ENCODE measurements around the gene NUDT14. TPM values are rescaled to one million over a fixed set of nuclear protein-coding genes. Genes with fewer than 3 reads are reported as not detected.

The NUDT14 gene
- total RNA-seq, 1 experiment from 2014 or later, result 30.1 TPM

GRCh38 chr14:105152794-105153241, 28.3 kb downstream of the NUDT14 start:
- no peak overlapping the region for H3K4me3 ChIP-seq (ENCODE audit: low read length)
- H3K27me3 ChIP-seq (ENCODE audit: low read length), result no peaks in the 10 kb centered on the region
- no peak overlapping the region for H3K27ac ChIP-seq (ENCODE audit: low read length)
- no peaks in the 10 kb centered on the region for H3K4me1 ChIP-seq (ENCODE audit: low read length)
- H3K4me2 ChIP-seq (ENCODE audit: low read depth, low read length, poor library complexity, severe bottlenecking), result no peak overlapping the region
- H3K9me3 ChIP-seq (ENCODE audit: low read length), result no peaks in the 10 kb centered on the region
- H3K79me2 ChIP-seq (ENCODE audit: low read length), result no peaks in the 10 kb centered on the region
- no peaks in the 10 kb centered on the region; the same call in 1 of the 2 replicates for H4K20me1 ChIP-seq (ENCODE audit: insufficient read depth, low read depth, low read length)
- H3K36me3 ChIP-seq (ENCODE audit: insufficient read depth, low read length), result no peaks in the 10 kb centered on the region
- no peaks in the 10 kb centered on the region for H3K9me2 ChIP-seq (replicated peaks; ENCODE audit: insufficient read depth, low read length)
- H2AFZ ChIP-seq (ENCODE audit: low read length), result no peak overlapping the region
- DNase-seq, result no peak
- no peak overlapping the region for H3K9ac ChIP-seq (ENCODE audit: low read length)

- Histone ChIP-seq H3K79me2 (ENCODE audit: low read length) (no peaks in the 10 kb centered on the region), H4K20me1 (ENCODE audit: insufficient read depth, low read depth, low read length) (no peaks in the 10 kb centered on the region; the same call in 1 of the 2 replicates), H3K4me2 (ENCODE audit: low read depth, low read length, poor library complexity, severe bottlenecking) (no peak overlapping the region), H3K9me2 (replicated peaks; ENCODE audit: insufficient read depth, low read length) (no peaks in the 10 kb centered on the region), H3K4me1 (ENCODE audit: low read length) (no peaks in the 10 kb centered on the region), H3K9ac (ENCODE audit: low read length) (no peak overlapping the region), H3K27me3 (ENCODE audit: low read length) (no peaks in the 10 kb centered on the region), H3K36me3 (ENCODE audit: insufficient read depth, low read length) (no peaks in the 10 kb centered on the region), H2AFZ (ENCODE audit: low read length) (no peak overlapping the region), H3K9me3 (ENCODE audit: low read length) (no peaks in the 10 kb centered on the region), H3K27ac (ENCODE audit: low read length) (no peak overlapping the region), H3K4me3 (ENCODE audit: low read length) (no peak overlapping the region)
- DNase-seq, result no peak
Observed at GRCh38 chr14:105151838-105152793, 29.0 kb downstream of the NUDT14 start.

DNA sequence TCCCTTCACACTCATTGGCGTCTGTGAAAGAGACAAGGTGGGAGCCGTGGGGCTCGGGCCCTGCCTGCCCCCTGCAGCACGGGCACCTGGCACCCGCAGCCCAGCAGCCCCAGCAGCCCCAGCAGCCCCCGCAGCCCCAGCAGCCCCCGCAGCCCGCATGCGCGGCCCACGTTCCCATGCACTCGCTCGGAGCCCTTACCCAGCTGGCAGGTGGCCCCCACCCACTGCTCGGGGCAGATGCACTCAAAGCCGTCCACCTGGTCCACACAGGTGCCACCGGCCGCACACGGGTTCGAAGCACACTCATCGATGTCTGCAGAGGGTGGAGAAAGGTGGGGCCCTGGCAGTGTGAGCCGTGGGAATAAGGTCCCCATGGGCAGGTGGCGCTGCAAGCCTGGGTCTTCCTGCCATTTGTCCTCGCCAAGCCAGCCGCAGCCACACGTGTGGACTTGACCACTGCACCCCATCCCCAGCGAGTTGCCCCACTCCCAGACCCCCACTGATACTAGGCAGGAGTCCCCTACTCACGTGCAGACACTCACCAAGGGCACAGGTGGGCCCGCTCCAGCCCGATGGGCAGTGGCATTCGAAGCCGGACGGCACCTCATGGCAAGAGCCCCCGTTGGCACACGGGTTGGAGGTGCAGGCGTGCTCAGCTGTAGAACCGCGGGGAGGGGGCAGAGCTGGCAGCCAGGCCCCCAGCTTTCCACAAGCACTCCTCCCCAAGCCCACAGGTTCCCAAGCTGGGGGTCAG, 29.9 kb downstream of the NUDT14 start:
- Histone ChIP-seq H3K27me3 (ENCODE audit: low read length) (no peaks in the 10 kb centered on the region), H3K9me2 (replicated peaks; ENCODE audit: insufficient read depth, low read length) (no peaks in the 10 kb centered on the region), H3K36me3 (ENCODE audit: insufficient read depth, low read length) (no peaks in the 10 kb centered on the region), H3K79me2 (ENCODE audit: low read length) (no peaks in the 10 kb centered on the region), H3K9ac (ENCODE audit: low read length) (no peak overlapping the region), H3K4me2 (ENCODE audit: low read depth, low read length, poor library complexity, severe bottlenecking) (no peak overlapping the region), H3K9me3 (ENCODE audit: low read length) (no peaks in the 10 kb centered on the region), H2AFZ (ENCODE audit: low read length) (no peak overlapping the region), H4K20me1 (ENCODE audit: insufficient read depth, low read depth, low read length) (no peaks in the 10 kb centered on the region; the same call in 1 of the 2 replicates), H3K4me1 (ENCODE audit: low read length) (no peaks in the 10 kb centered on the region), H3K27ac (ENCODE audit: low read length) (no peak overlapping the region), H3K4me3 (ENCODE audit: low read length) (no peak overlapping the region)
- no peak for DNase-seq

- no peaks in the 10 kb centered on the region for H3K27me3 ChIP-seq (ENCODE audit: low read length)
- no peak overlapping the region for H2AFZ ChIP-seq (ENCODE audit: low read length)
- H3K4me3 ChIP-seq (ENCODE audit: low read length), result no peak overlapping the region
- DNase-seq, result no peak
- H3K9ac ChIP-seq (ENCODE audit: low read length), result no peak overlapping the region
- H3K79me2 ChIP-seq (ENCODE audit: low read length), result no peaks in the 10 kb centered on the region
- no peak overlapping the region for H3K4me2 ChIP-seq (ENCODE audit: low read depth, low read length, poor library complexity, severe bottlenecking)
- H3K27ac ChIP-seq (ENCODE audit: low read length), result no peak overlapping the region
- H3K9me2 ChIP-seq (replicated peaks; ENCODE audit: insufficient read depth, low read length), result no peaks in the 10 kb centered on the region
- no peaks in the 10 kb centered on the region for H3K4me1 ChIP-seq (ENCODE audit: low read length)
- no peaks in the 10 kb centered on the region; the same call in 1 of the 2 replicates for H4K20me1 ChIP-seq (ENCODE audit: insufficient read depth, low read depth, low read length)
- H3K9me3 ChIP-seq (ENCODE audit: low read length), result no peaks in the 10 kb centered on the region
- H3K36me3 ChIP-seq (ENCODE audit: insufficient read depth, low read length), result no peaks in the 10 kb centered on the region
Observed at GRCh38 chr14:105150368-105151083, 30.6 kb downstream of the NUDT14 start.

DNA sequence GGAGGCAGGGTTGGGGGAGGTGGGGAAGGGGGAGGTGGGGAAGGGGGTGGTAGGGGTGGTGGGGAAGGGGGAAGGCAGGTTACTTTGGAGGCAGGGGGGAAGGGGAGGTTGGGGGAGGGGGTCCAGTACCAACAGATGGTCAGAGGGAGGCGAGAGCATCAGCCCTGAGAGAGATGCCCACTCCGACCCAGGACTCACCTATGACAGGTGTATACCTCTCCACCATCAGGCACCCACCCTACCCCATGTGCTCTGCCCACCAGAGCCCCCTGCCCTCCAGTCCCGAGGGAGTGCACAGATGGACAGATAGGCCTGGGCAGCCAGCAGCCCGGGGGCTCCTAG, 31.1 kb downstream of the NUDT14 start:
- H3K27ac ChIP-seq (ENCODE audit: low read length), result no peak overlapping the region
- H3K27me3 ChIP-seq (ENCODE audit: low read length), result no peaks in the 10 kb centered on the region
- H3K4me1 ChIP-seq (ENCODE audit: low read length), result no peaks in the 10 kb centered on the region
- DNase-seq, result no peak
- no peak overlapping the region for H3K9ac ChIP-seq (ENCODE audit: low read length)
- no peaks in the 10 kb centered on the region for H3K9me3 ChIP-seq (ENCODE audit: low read length)
- H3K4me3 ChIP-seq (ENCODE audit: low read length), result no peak overlapping the region
- no peaks in the 10 kb centered on the region; the same call in 1 of the 2 replicates for H4K20me1 ChIP-seq (ENCODE audit: insufficient read depth, low read depth, low read length)
- H3K36me3 ChIP-seq (ENCODE audit: insufficient read depth, low read length), result no peaks in the 10 kb centered on the region
- no peak overlapping the region for H3K4me2 ChIP-seq (ENCODE audit: low read depth, low read length, poor library complexity, severe bottlenecking)
- H3K9me2 ChIP-seq (replicated peaks; ENCODE audit: insufficient read depth, low read length), result no peaks in the 10 kb centered on the region
- no peaks in the 10 kb centered on the region for H3K79me2 ChIP-seq (ENCODE audit: low read length)
- H2AFZ ChIP-seq (ENCODE audit: low read length), result no peak overlapping the region

GRCh38 chr14:105149146-105149781, 31.8 kb downstream of the NUDT14 start:
- no peaks in the 10 kb centered on the region for H3K79me2 ChIP-seq (ENCODE audit: low read length)
- H3K4me3 ChIP-seq (ENCODE audit: low read length), result no peak overlapping the region
- H3K9me2 ChIP-seq (replicated peaks; ENCODE audit: insufficient read depth, low read length), result no peaks in the 10 kb centered on the region
- H3K27me3 ChIP-seq (ENCODE audit: low read length), result no peaks in the 10 kb centered on the region
- H2AFZ ChIP-seq (ENCODE audit: low read length), result no peak overlapping the region
- H3K9ac ChIP-seq (ENCODE audit: low read length), result no peak overlapping the region
- no peak for DNase-seq
- H3K4me1 ChIP-seq (ENCODE audit: low read length), result no peaks in the 10 kb centered on the region
- H4K20me1 ChIP-seq (ENCODE audit: insufficient read depth, low read depth, low read length), result no peaks in the 10 kb centered on the region; the same call in 1 of the 2 replicates
- H3K27ac ChIP-seq (ENCODE audit: low read length), result no peak overlapping the region
- H3K36me3 ChIP-seq (ENCODE audit: insufficient read depth, low read length), result no peaks in the 10 kb centered on the region
- no peak overlapping the region for H3K4me2 ChIP-seq (ENCODE audit: low read depth, low read length, poor library complexity, severe bottlenecking)
- H3K9me3 ChIP-seq (ENCODE audit: low read length), result no peaks in the 10 kb centered on the region

DNA sequence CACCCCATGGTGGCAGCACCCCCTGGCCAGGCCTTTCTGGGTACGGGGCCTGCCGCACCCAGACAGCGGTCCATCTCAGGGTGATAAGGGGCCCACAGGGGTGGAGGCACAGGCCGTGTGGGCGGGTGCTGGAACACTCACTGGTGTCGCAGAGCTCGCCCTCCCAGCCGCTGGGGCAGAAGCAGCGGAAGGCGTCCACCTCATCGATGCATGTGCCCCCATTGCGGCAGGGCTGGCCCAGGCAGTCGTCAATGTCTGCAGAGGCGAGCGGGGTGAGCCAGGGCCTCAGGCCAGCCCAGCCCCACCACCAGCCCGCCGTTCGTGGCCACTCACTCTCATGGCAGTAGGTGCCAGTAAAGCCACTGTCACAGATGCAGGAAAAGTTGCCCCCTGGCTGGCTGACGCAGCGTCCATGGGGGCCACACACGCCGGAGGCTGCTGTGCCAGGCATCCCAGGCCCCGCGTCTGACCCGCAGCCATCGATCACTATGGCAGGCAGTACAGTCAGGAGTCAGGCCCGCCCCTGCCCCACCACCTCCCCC, 32.4 kb downstream of the NUDT14 start:
- no peaks in the 10 kb centered on the region for H3K79me2 ChIP-seq (ENCODE audit: low read length)

More for the DNA sequence above, 32.4 kb downstream of the NUDT14 start:
- Histone ChIP-seq H3K36me3 (ENCODE audit: insufficient read depth, low read length) (no peaks in the 10 kb centered on the region), H3K9ac (ENCODE audit: low read length) (no peak overlapping the region), H3K27ac (ENCODE audit: low read length) (no peak overlapping the region), H3K9me2 (replicated peaks; ENCODE audit: insufficient read depth, low read length) (no peaks in the 10 kb centered on the region), H3K4me1 (ENCODE audit: low read length) (no peaks in the 10 kb centered on the region), H2AFZ (ENCODE audit: low read length) (no peak overlapping the region), H4K20me1 (ENCODE audit: insufficient read depth, low read depth, low read length) (no peaks in the 10 kb centered on the region; the same call in 1 of the 2 replicates), H3K9me3 (ENCODE audit: low read length) (no peaks in the 10 kb centered on the region), H3K4me3 (ENCODE audit: low read length) (no peak overlapping the region), H3K27me3 (ENCODE audit: low read length) (no peaks in the 10 kb centered on the region), H3K4me2 (ENCODE audit: low read depth, low read length, poor library complexity, severe bottlenecking) (no peak overlapping the region)
- DNase-seq, result no peak

Measured in Karpas-422 (cell line).